Measurements from ENCODE around the gene KRTAP4-6. TPM values are rescaled to one million over a fixed set of nuclear protein-coding genes. Genes with fewer than 3 reads are reported as not detected.

The KRTAP4-6 gene
- total and polyA plus RNA-seq, 4 donors, result not detected

GRCh38 chr17:41098481-41098880, 41.9 kb downstream of the KRTAP4-6 start (continued):
- TF ChIP-seq REST (IDR thresholded peaks at IDR 0.05), result no peak
- TF ChIP-seq CTCF (IDR thresholded peaks at IDR 0.05; ENCODE audit: low read depth, low read length, missing input control), result no peak

GRCh38 chr17:41098042-41098441, 42.3 kb downstream of the KRTAP4-6 start, which contains the start of gene KRTAP4-8:
Gene KRTAP4-8, minus strand, starts transcription at chr17:41098142. Its CDS starts 58 bp downstream, at chr17:41098084.
- no peak within 1 kb of the TSS for H3K9ac ChIP-seq (ENCODE audit: low read depth in 1 of 2, low read length in 2 of 2)
- H3K27me3 ChIP-seq (ENCODE audit: control insufficient read depth in 4 of 4, insufficient read depth in 4 of 4, low read length in 3 of 4), result peaks cover 0 to 2% (median 0%) of the 10 kb centered on the region in 4 donors
- 61% methylated on average over 4 of the region's 4 CpGs for WGBS
- TF ChIP-seq FOXA1 (IDR thresholded peaks at IDR 0.05) (no peak), HNF4A (conservative IDR thresholded peaks at IDR 0.05) (no peak), YY1 (IDR thresholded peaks at IDR 0.05) (no peak)
- no peaks in the 10 kb centered on the region for H3K36me3 ChIP-seq (ENCODE audit: control insufficient read depth in 4 of 4, insufficient read depth in 3 of 4, low read depth in 1 of 4, low read length in 3 of 4)
- no peaks in the 10 kb centered on the region for H3K4me1 ChIP-seq (ENCODE audit: control insufficient read depth in 4 of 4, insufficient read depth in 4 of 4, low read length in 3 of 4)
- DNase-seq (ENCODE audit: low spot score), result no peak
- no peaks in the 10 kb centered on the region for H3K9me3 ChIP-seq (ENCODE audit: control insufficient read depth in 4 of 4, low read length in 3 of 4)
- no peak within 1 kb of the TSS for H3K27ac ChIP-seq (ENCODE audit: low read depth in 1 of 2, low read length in 2 of 2)
- H3K4me3 ChIP-seq (ENCODE audit: low read depth in 1 of 3, low read length in 3 of 3), result no peak within 1 kb of the TSS

GRCh38 chr17:41096055-41096454, 44.3 kb downstream of the KRTAP4-6 start:
- Histone ChIP-seq H3K36me3 (ENCODE audit: control insufficient read depth in 4 of 4, insufficient read depth in 3 of 4, low read depth in 1 of 4, low read length in 3 of 4) (no peaks in the 10 kb centered on the region), H3K4me1 (ENCODE audit: control insufficient read depth in 4 of 4, insufficient read depth in 4 of 4, low read length in 3 of 4) (no peaks in the 10 kb centered on the region), H3K27me3 (ENCODE audit: control insufficient read depth in 4 of 4, insufficient read depth in 4 of 4, low read length in 3 of 4) (peaks cover 0 to 2% (median 0%) of the 10 kb centered on the region in 4 donors), H3K27ac (ENCODE audit: low read depth in 1 of 2, low read length in 2 of 2) (no peak overlapping the region), H3K4me3 (ENCODE audit: low read depth in 1 of 3, low read length in 3 of 3) (no peak overlapping the region), H3K9me3 (ENCODE audit: control insufficient read depth in 4 of 4, low read length in 3 of 4) (no peaks in the 10 kb centered on the region), H3K9ac (ENCODE audit: low read depth in 1 of 2, low read length in 2 of 2) (no peak overlapping the region)
- 82% methylated on average over 7 of the region's 7 CpGs for WGBS
- no peak for DNase-seq (ENCODE audit: low spot score)
- TF ChIP-seq GABPA (IDR thresholded peaks at IDR 0.05 in 1 of 2, conservative IDR thresholded peaks at IDR 0.05 in 1 of 2) (no peak), JUND (IDR thresholded peaks at IDR 0.05) (no peak), EGR1 (IDR thresholded peaks at IDR 0.05; ENCODE audit: low read depth in 2 of 2) (no peak), FOXA1 (IDR thresholded peaks at IDR 0.05) (no peak), CTCF (IDR thresholded peaks at IDR 0.05; ENCODE audit: low read depth, low read length, missing input control) (no peak), MAX (IDR thresholded peaks at IDR 0.05) (no peak), ATF3 (IDR thresholded peaks at IDR 0.05) (no peak), SP1 (IDR thresholded peaks at IDR 0.05) (no peak), YY1 (IDR thresholded peaks at IDR 0.05) (no peak), RXRA (IDR thresholded peaks at IDR 0.05) (no peak), RAD21 (IDR thresholded peaks at IDR 0.05) (no peak), HNF4A (conservative IDR thresholded peaks at IDR 0.05) (no peak), ZBTB33 (IDR thresholded peaks at IDR 0.05) (no peak), FOXA2 (IDR thresholded peaks at IDR 0.05) (no peak), HNF4G (IDR thresholded peaks at IDR 0.05) (no peak), TAF1 (conservative IDR thresholded peaks at IDR 0.05) (no peak)

Measured in liver (tissue), 9 donors.